ENCODE measurements around the gene CCNA2. TPM values are rescaled to one million over a fixed set of nuclear protein-coding genes. Genes with fewer than 3 reads are reported as not detected.

Gene CCNA2
- total RNA-seq, result 22.1 TPM

GRCh38 chr4:121823505-121824170, at the start of gene CCNA2:
Gene CCNA2, minus strand, starts transcription at chr4:121823883. Its CDS starts 255 bp downstream, at chr4:121823628.

GRCh38 chr4:121869841-121870822, 46.4 kb upstream of the CCNA2 start, which contains the start of gene BBS7:
Gene BBS7, minus strand, starts transcription at chr4:121870474. Its CDS starts 161 bp downstream, at chr4:121870313.

GRCh38 chr4:121800961-121801714, 22.5 kb downstream of the CCNA2 start, which contains the start of gene EXOSC9:
Gene EXOSC9, plus strand, starts transcription at chr4:121801323. Its CDS starts 102 bp downstream, at chr4:121801425.

Other genes with a start within 250 kb of the CCNA2 start
- 193 TPM for gene ANXA5, start 126.9 kb downstream of the CCNA2 start, total RNA-seq
- gene SMIM43, start 58.7 kb downstream of the CCNA2 start, total RNA-seq, result 3.2 TPM
- gene EXOSC9, start 22.6 kb downstream of the CCNA2 start, total RNA-seq, result 41.3 TPM
- 51.6 TPM for gene BBS7, start 46.6 kb upstream of the CCNA2 start, total RNA-seq
- 5.3 TPM for gene TRPC3, start 128.2 kb upstream of the CCNA2 start, total RNA-seq

Measured in camera-type eye (tissue), 1 donor.